ENCODE data around the gene HS6ST1. TPM values are rescaled to one million over a fixed set of nuclear protein-coding genes. Genes with fewer than 3 reads are reported as not detected.

Gene HS6ST1, protein sequence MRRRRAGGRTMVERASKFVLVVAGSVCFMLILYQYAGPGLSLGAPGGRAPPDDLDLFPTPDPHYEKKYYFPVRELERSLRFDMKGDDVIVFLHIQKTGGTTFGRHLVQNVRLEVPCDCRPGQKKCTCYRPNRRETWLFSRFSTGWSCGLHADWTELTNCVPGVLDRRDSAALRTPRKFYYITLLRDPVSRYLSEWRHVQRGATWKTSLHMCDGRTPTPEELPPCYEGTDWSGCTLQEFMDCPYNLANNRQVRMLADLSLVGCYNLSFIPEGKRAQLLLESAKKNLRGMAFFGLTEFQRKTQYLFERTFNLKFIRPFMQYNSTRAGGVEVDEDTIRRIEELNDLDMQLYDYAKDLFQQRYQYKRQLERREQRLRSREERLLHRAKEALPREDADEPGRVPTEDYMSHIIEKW
- total RNA-seq (2014; rRNA removed; shearing (Covaris generic)): 20.3 and 25.3 TPM in 2 replicates

DNA sequence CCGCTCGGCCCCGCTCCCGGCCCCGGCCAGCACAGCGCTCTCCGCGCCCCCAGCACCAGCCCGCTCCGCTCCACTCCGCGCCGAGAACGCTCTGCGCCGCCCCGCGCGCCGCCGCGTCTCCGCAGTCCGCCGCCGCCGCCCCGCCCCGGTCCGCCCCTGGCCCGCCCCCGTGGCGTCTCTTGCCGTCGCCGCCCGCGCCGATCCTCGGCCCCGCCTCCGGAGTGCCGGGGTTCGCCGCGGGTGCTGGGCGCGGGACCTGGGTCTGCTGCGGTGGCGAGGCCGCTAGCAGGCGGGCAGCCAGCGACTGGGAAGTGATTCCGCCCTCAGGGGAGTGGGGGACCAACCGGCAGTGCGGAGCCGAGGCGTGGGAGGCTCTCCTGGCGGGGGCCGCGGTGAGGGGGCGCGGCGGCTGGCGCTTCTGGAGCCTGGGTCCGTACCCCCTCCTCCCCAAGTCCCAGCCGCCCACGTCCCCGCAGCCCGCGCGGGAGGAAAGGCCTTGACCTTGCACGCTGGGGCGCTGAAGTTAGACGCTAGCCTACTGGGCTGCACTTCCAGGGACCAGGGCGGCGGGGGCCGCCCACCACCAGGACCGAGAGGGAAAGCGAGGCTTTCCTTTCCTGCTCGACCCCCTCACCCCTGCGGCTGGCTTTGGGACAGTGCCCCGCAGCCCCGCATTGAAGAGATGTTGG, at the start of gene HS6ST1:
Gene HS6ST1, minus strand, starts transcription at position 93 of the 689 bp plus-strand sequence. CDS start 305 bp downstream, outside the sequence.
- peak; percentile 57 for DNase-seq (ENCODE audit: low spot score)

GRCh38 chr2:128367601-128368359, 49.1 kb upstream of the HS6ST1 start:
- no peak for DNase-seq (ENCODE audit: low spot score)

DNA sequence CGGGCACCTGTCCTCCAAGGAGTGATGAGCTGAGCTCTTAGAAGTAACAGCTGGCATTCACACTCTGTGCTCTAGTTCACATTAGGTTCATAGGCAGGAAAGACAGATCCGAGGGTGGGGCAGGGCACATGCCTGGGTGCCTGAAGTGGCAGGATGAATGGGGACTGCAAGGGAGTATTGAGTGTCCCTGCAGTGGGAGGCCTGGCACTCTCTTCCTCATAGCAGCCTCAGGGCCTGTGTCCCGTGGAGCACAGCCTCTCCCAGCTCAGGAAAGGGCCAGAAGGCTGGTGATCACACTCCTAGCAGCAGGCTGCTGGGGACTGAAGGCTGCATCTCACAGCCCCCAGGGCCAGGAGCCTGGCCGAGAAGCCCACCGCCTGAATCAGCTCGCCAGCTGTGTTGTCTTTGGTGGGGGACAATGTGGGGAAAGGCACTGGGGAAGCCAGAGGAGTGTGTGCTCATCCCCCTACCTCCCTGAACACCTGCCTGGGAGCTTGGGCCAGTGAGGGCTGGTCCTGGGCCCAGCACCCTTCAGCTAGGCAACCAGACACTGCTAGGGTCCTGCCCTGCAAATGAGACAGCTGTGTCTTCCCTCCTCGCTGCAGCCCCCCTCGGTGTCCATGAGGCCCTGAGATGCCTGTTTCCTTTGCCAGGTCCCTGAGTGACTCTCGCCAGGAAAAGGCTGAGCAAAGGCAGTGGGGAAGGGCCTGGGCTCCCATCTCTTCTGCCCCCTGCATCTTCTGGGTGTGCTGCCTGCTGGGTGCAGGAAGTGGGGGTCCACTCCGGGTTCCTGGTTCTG, 48.2 kb upstream of the HS6ST1 start:
- DNase-seq (ENCODE audit: low spot score): no peak

GRCh38 chr2:128365217-128365905, 46.7 kb upstream of the HS6ST1 start:
- no peak for DNase-seq (ENCODE audit: low spot score)

DNA sequence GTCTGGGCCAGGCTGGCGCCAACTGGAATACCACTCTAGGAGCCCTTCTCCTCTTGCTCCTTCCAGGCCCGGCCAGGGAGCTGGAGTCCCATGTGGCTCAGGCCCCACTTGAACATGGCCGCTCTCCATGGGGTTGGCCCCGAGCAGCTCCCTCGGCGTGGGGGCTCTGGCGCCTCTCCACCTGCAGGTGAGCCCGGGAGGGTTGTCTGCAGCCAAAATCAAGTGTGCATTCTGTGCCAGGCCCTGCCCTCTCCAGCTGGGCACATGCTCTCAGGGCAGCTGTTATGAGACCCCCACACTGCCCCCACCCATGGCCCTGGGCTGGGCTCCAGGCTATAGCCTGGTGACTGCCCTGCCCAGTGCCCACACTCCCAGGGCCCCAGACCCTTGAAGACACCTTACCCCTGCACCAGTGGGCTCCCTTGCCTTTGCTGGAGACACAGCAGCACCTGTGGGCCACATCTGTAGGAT, 45.8 kb upstream of the HS6ST1 start:
- no peak for DNase-seq (ENCODE audit: low spot score)

DNA sequence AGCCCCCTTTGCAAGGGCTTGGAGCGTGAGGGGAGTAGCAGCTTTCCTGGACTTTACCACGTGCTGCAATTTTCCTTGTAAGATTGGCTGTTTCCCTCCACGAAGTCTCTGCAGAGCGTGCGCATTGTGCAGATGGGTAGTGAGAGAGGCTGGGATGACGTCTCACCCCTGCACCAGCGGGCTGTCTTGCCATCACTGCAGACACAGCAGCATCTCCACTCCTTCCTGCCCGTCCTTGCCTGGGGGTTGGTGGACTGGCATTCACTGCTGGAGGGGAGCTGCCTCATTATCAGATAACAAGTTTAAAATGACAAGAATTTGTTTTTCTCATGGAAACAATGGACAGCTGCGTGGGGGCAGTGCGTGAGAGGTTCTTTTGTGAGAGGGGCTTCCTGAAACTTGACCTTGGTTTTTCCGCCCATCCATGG, 45.3 kb upstream of the HS6ST1 start:
- DNase-seq (ENCODE audit: low spot score): no peak

DNA sequence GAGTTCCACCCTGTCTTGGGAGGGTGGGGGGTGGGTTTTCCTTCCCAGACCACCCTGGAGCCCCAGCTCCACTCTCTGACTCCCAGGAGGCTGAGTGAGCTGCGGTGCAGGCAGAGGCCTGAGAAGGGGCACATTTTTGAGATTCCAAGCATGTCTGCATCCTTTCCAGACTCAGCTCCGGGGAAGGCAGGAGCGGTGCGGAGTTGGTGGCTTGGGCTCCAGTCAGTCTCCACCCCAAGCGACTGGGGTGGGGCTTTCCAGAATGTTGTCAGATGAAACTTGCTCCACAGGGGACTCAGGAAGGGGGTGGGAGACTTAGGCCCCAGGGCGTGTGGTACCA, 44.2 kb upstream of the HS6ST1 start:
- DNase-seq (ENCODE audit: low spot score): peak; percentile 56

DNA sequence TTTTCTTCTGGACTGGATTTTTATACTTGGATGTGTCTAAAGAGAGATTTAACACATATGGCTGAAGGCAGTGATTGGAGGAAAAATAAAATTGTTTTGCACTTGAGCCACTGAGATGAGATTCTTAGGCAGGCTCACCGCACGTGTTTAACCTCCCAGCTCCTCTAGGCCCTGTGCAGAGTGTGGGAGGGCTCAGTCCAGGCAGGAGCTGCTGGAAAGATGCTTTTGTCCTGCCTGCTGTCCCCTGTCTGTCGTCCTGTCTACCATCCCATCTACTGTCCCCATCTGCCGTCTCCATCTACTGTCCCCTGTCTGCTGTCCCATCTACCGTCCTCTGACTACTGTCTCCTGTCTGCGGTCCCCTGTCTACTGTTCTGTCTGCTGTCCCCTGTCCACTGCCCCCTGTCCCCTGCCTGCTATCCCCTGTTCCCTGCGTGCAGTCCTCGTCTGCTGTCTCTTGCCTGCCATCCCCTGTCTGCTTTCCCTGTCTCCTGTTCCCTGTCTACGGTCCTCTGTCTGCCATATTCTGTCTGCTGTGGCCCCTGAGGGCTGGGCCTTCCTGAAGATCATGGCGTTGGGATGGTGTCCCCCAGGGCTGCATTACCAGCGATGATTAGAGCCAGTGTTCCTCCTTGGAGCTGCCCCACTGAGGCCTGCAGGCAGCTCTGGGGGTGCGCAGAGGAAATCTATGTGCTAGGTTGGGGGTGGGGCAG, 43.7 kb upstream of the HS6ST1 start:
- DNase-seq (ENCODE audit: low spot score): no peak

DNA sequence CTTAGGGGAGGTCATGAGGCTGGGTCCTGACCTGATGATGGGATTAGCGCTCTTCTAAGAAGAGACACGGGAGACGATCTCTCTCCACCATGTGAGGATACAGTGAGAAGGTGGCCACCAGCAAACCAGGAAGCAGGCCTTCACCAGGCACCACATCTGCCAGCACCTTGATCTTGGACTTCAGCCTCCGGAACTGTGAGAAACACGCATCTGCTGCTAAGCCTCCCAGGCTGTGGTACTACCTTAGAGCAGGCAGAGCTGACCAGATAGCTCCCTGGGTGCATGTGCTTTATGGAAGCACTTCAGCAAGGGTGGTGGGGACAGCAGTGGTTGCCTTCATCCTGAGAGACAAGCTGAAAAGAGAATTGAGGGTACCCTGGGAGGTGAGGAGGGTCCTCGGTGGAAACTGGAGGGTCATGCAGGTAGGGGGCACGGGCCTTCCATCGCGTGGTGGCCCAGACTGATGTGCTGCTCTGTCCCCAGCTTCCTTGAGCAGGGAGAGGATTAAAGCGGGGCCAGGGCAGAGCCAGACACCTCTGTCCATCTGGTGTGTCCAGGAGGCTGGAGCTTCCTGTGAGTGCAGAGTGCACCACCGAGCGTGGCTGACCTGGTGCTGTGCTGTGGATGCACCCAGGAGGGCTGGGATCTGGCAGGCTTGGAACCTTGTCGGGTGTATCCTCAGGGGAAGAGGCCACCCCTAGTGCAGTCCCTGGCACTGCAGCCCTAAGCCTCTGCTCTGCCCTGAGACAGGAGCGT, 42.9 kb upstream of the HS6ST1 start:
- no peak for DNase-seq (ENCODE audit: low spot score)

GRCh38 chr2:128360711-128361110, 42.0 kb upstream of the HS6ST1 start:
- DNase-seq (ENCODE audit: low spot score): no peak

GRCh38 chr2:128359841-128360240, 41.2 kb upstream of the HS6ST1 start:
- DNase-seq (ENCODE audit: low spot score): no peak

- DNase-seq (ENCODE audit: low spot score): no peak
Measured at GRCh38 chr2:128358941-128359731, 40.5 kb upstream of the HS6ST1 start.

DNA sequence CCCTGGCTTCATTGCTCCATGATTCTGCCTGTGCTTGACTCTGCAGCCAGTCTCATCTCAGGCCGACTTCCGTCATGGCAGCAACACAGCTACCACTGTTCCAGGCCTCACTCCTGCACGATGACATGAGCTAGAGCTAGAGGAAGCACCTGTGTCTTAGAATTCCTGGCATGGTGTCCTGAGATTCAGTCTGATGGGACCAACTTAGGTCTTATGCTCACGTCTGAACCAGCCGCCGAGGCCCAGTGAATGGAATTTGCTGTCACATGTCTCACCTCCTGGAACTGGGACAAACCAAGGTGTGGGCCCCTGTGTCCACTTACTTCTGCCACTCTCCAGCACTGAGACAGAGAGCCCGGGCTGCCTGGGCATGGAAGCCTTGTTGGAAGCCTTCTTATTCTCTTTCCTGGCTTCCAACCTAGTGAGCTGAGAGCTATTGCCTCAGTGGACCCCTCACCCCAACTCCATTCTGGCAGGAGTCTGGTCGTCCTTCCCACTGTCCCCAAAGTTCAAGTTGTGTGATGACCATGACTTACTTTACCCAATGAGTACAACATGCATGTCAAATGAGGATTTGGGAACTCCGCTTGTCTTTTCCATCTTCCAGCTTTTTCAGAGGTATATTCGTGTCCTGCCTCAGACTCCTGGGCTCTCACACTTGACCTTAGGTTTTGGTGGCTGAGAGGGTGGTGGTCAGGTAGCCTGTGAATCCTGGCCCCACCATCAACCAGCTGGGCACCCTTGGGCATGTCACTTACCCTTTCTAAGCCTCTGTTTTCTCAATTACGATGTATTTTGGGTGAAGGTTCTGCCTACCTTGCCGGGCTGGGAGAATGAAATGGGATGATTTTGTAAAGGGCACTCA, 39.1 kb upstream of the HS6ST1 start:
- no peak for DNase-seq (ENCODE audit: low spot score)

DNA sequence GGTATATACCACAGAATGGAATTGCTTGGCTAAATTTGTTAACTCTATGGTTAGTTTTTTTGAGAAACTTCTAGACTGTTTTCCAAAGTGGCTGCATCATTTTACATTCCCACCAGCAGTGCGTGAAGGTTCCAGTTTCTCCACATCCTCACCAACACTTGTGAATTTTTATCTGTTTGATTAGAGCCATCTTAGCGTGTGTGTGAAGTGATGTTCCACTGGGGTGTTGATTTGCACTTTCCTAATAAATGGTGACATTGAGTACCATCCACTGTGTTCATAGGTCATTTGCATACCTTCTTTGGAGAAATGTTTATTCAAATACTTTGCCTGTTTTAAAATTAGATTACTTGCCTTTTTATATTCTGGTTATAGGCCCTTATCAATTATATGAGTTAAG, 37.5 kb upstream of the HS6ST1 start:
- no peak for DNase-seq (ENCODE audit: low spot score)

DNA sequence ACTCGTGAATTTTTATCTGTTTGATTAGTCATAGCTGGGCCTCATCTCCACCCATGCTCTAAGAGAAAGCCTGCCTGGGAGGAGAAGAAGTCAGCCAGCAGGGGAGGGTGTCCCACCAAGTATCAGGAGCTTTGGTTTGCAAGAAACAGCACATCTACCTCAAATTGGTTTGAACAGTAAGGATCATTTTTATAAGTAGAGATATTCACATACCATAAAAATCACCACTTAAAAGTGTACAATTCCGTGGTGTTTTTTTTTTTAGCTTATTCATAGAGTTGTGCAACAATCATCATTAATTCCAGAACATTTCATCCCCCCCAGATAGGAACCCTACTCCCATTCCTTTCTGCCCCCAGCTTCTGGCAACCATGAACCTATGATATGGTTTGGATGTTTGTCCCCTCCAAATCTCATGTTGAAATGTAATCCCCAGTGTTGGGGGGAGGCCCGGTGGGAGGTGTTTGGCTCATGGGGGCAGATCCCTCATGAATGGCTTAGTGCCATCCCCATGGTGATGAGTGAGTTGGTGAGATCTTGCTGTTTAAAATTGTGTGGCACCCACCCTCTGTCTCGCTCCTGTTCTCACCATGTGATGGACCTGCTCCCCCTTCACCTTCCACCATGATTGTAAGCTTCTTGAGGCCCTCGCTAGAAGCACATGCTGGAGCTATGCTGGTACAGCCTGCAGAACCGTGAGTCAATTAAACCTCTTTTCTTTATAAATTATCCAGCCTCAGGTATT, 36.2 kb upstream of the HS6ST1 start:
- DNase-seq (ENCODE audit: low spot score): no peak

DNA sequence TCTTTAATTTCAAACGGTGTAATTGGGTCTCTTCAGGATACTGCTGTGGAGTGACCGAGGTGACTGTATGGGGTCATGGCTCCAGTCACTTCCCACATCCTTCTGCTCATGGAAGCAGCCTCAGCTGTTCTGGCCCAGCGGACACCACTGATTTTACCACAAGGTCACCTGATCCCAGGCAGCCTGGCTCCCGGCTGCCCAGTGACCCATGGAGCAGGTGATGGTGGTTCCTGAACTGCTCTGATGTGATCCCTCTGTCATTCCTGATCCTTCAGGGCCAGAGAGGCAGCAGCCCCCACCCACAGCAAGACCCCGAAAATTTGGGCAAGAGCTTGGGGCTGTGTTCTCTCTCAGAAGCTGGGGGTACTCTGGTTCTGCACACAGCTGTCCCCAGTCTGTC, 35.5 kb upstream of the HS6ST1 start:
- DNase-seq (ENCODE audit: low spot score): no peak

DNA sequence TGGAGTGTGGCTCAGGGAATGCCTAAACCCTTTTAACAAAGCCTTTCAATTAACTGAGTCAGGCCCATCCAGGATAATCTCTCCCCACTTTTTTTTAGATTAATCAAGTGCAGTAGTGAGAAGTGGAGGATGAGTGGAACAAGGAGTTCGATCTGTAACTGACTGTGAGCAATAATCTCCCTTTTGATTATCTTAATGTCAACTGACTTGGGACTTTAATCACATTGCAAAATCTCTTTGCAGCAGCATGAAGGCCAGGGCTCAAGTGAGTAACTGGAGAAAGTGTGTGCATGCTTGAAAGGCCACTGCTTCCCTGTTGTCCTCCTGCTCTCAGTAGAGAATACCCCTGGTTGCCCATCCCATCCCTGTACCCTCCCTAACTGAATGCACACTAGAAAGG, 32.1 kb upstream of the HS6ST1 start:
- no peak for DNase-seq (ENCODE audit: low spot score)

Data from H4 (cell line).